ENCODE data around the gene PRDM16. TPM values are rescaled to one million over a fixed set of nuclear protein-coding genes. Genes with fewer than 3 reads are reported as not detected.

Gene PRDM16
- total RNA-seq, 1 donor from 2014 or later, result 18.3 TPM

DNA sequence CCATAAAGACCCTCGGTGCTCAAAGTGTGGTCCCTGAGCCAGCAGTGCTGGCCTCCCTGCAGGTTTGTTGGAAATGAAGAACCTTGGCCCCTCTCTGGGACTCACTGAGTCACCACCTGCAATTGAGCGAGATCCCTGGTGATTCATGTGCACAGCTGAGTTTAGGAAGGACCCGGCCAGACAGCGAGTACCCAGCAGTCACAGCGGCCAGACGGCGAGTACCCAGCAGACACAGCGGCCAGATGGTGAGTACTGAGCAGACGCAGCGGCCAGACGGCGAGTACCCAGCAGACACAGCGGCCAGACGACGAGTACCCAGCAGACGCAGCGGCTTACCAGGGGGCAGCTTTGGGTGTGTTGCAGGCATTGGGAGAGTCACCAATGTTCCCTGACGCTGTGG, 123.8 kb downstream of the PRDM16 start:
- H3K27ac Mint-ChIP-seq (ENCODE audit: unreplicated experiment), result peak overlapping the region; percentile 71
- H3K4me1 Mint-ChIP-seq (ENCODE audit: low read depth), result peaks cover 45% of the 10 kb centered on the region
- peaks cover 3% of the 10 kb centered on the region for H3K36me3 Mint-ChIP-seq (ENCODE audit: low read depth)
- TF ChIP-seq, protein P1, sequence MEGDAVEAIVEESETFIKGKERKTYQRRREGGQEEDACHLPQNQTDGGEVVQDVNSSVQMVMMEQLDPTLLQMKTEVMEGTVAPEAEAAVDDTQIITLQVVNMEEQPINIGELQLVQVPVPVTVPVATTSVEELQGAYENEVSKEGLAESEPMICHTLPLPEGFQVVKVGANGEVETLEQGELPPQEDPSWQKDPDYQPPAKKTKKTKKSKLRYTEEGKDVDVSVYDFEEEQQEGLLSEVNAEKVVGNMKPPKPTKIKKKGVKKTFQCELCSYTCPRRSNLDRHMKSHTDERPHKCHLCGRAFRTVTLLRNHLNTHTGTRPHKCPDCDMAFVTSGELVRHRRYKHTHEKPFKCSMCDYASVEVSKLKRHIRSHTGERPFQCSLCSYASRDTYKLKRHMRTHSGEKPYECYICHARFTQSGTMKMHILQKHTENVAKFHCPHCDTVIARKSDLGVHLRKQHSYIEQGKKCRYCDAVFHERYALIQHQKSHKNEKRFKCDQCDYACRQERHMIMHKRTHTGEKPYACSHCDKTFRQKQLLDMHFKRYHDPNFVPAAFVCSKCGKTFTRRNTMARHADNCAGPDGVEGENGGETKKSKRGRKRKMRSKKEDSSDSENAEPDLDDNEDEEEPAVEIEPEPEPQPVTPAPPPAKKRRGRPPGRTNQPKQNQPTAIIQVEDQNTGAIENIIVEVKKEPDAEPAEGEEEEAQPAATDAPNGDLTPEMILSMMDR (IDR thresholded peaks at IDR 0.05), result no peak
- no peaks in the 10 kb centered on the region for H3K27me3 Mint-ChIP-seq (ENCODE audit: low read depth)
- no peak overlapping the region for H3K4me3 Mint-ChIP-seq (ENCODE audit: unreplicated experiment)
- no peaks in the 10 kb centered on the region for H3K9me3 Mint-ChIP-seq (ENCODE audit: low read depth)
- no peak for DNase-seq (ENCODE audit: low spot score)

GRCh38 chr1:3193811-3194210, 124.8 kb downstream of the PRDM16 start:
- no peak overlapping the region for H3K4me3 Mint-ChIP-seq (ENCODE audit: unreplicated experiment)
- no peaks in the 10 kb centered on the region for H3K27me3 Mint-ChIP-seq (ENCODE audit: low read depth)
- H3K9me3 Mint-ChIP-seq (ENCODE audit: low read depth), result no peaks in the 10 kb centered on the region
- H3K27ac Mint-ChIP-seq (ENCODE audit: unreplicated experiment), result no peak overlapping the region
- peaks cover 37% of the 10 kb centered on the region for H3K4me1 Mint-ChIP-seq (ENCODE audit: low read depth)
- TF ChIP-seq, protein P1 (IDR thresholded peaks at IDR 0.05), result no peak
- DNase-seq (ENCODE audit: low spot score), result no peak
- peaks cover 3% of the 10 kb centered on the region for H3K36me3 Mint-ChIP-seq (ENCODE audit: low read depth)

DNA sequence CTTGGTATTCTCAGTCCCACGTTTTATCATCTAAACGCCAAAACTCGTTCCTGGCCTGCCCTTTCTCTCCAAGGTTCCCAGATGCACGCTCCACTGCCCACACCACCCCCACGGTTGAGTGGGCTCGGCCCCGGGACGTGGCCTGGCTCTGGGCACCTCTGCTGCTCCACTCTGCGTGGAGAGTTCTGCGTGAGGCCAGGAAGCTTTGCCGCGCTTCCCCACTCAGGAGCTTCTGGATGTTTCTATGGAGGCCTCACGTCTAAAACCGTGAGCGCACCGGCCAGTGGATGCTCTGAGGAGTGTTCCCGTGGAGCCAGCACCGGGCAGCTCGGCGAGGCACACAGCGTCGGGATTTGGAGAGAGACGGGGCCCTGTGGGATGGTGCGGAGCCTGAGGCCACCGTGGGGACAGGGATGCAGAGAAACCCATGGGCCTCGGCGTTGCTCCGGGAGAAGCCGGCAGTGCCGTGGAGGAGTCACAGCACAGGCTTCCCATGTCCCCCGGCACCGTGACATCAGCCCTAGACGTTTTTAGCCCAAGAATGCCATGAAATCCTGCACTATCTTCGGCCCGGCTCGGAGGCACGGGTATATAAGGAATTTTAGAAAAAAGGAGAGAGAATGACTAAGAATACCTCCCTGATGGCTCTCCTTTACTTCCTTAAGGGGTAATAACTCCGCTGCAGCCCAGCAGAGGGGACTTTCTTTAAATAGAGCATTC, 125.9 kb downstream of the PRDM16 start:
- TF ChIP-seq, protein P1 (IDR thresholded peaks at IDR 0.05), result peak; percentile 39
- peaks cover 37% of the 10 kb centered on the region for H3K4me1 Mint-ChIP-seq (ENCODE audit: low read depth)
- no peaks in the 10 kb centered on the region for H3K27me3 Mint-ChIP-seq (ENCODE audit: low read depth)
- no peak for DNase-seq (ENCODE audit: low spot score)
- H3K36me3 Mint-ChIP-seq (ENCODE audit: low read depth), result peaks cover 3% of the 10 kb centered on the region
- no peaks in the 10 kb centered on the region for H3K9me3 Mint-ChIP-seq (ENCODE audit: low read depth)
- H3K27ac Mint-ChIP-seq (ENCODE audit: unreplicated experiment), result peak overlapping the region; percentile 93
- no peak overlapping the region for H3K4me3 Mint-ChIP-seq (ENCODE audit: unreplicated experiment)

DNA sequence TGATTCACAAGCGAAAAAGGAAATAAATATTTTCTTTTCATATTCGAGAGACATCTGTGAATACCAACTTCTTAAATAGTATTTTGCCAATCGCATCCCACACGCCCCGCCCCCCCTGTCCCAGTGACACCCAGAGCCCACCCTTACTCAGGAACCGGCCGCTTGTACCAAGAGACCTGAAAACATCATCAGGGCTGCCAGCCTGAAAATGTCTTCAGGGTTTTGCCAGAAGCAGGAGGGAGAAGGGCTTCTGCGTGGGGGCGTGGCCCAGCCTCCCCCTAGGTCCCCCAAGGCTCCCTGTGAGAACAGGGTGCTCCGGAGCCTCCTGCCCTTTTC, 126.4 kb downstream of the PRDM16 start:
- peak overlapping the region; percentile 93 for H3K27ac Mint-ChIP-seq (ENCODE audit: unreplicated experiment)
- H3K36me3 Mint-ChIP-seq (ENCODE audit: low read depth), result peaks cover 3% of the 10 kb centered on the region
- H3K4me3 Mint-ChIP-seq (ENCODE audit: unreplicated experiment), result no peak overlapping the region
- H3K4me1 Mint-ChIP-seq (ENCODE audit: low read depth), result peaks cover 37% of the 10 kb centered on the region
- H3K9me3 Mint-ChIP-seq (ENCODE audit: low read depth), result no peaks in the 10 kb centered on the region
- TF ChIP-seq, protein P1 (IDR thresholded peaks at IDR 0.05), result no peak
- H3K27me3 Mint-ChIP-seq (ENCODE audit: low read depth), result no peaks in the 10 kb centered on the region
- DNase-seq (ENCODE audit: low spot score), result no peak

DNA sequence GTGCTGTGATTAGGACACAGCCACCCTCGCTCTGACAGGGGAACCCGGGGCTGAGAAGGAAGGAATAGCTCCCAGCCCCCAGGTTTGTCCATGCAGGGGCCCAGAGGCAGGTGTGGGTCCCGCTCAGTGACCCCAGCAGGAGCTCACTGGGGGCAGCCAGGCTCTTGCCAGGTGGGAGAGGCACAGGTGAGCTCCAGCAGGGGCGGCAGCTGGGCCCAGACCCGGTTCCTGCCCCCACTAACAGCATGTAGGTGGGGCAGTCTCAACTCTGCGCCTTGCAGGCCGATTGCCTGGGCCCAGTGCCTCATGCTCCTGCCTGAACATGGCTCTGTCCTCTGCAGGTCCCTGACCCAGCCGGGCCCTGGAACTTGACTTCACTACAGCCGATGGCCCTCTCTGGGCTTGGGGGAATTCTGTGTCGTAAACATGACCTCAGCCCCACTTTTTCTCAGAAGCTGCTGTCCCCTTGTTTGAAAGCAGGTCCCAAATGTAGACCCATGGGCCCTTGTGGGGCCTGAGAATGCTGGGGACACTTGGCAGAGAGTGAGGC, 127.0 kb downstream of the PRDM16 start:
- H3K27me3 Mint-ChIP-seq (ENCODE audit: low read depth), result no peaks in the 10 kb centered on the region
- TF ChIP-seq, protein P1 (IDR thresholded peaks at IDR 0.05), result no peak
- peaks cover 3% of the 10 kb centered on the region for H3K36me3 Mint-ChIP-seq (ENCODE audit: low read depth)
- H3K4me1 Mint-ChIP-seq (ENCODE audit: low read depth), result peaks cover 35% of the 10 kb centered on the region
- H3K9me3 Mint-ChIP-seq (ENCODE audit: low read depth), result no peaks in the 10 kb centered on the region
- H3K27ac Mint-ChIP-seq (ENCODE audit: unreplicated experiment), result peak overlapping the region; percentile 93
- DNase-seq (ENCODE audit: low spot score), result no peak
- H3K4me3 Mint-ChIP-seq (ENCODE audit: unreplicated experiment), result no peak overlapping the region
